GM18861 (cell line): ENCODE data around the gene SKAP1.
"Not testable (repeated sequence)": the region's sequence is repeated elsewhere in the genome, so short reads cannot be mapped to it uniquely, and the experiment has no call there.

ENCODE experiments used
- ATAC-seq: cut with Tn5 transposase; IDR thresholded peaks from one replicate; pipeline ENCODE4 v1.9.1; 2021; ENCODE audit not compliant: unreplicated experiment

Gene SKAP1

GRCh38 chr17:48449335-48449734 lies 19.3 kb upstream of the SKAP1 start:
- ATAC-seq, result not testable (repeated sequence)

GRCh38 chr17:48445248-48445620 lies 15.2 kb upstream of the SKAP1 start:
- no peak for ATAC-seq

- ATAC-seq, result no peak
These were observed 14.7 kb upstream of the SKAP1 start for GRCh38 chr17:48444516-48445247.

GRCh38 chr17:48443712-48444111 lies 13.7 kb upstream of the SKAP1 start:
- no peak for ATAC-seq

GRCh38 chr17:48442819-48443218 lies 12.8 kb upstream of the SKAP1 start:
- ATAC-seq, result no peak

- ATAC-seq, result no peak
These were observed 11.8 kb upstream of the SKAP1 start for GRCh38 chr17:48441862-48442261.

- peak; percentile 75 for ATAC-seq
These were observed 11.3 kb upstream of the SKAP1 start for GRCh38 chr17:48441231-48441711.

- no peak for ATAC-seq
These were observed 10.7 kb upstream of the SKAP1 start for GRCh38 chr17:48440669-48441068.

GRCh38 chr17:48439875-48440505 lies 10.0 kb upstream of the SKAP1 start:
- ATAC-seq, result no peak

GRCh38 chr17:48439110-48439850 lies 9.3 kb upstream of the SKAP1 start:
- no peak for ATAC-seq

GRCh38 chr17:48438516-48439061 lies 8.6 kb upstream of the SKAP1 start:
- no peak for ATAC-seq

- no peak for ATAC-seq
These were observed 3.9 kb upstream of the SKAP1 start for GRCh38 chr17:48433896-48434295.

- ATAC-seq, result no peak
These were observed 3.1 kb upstream of the SKAP1 start for GRCh38 chr17:48432820-48433775.

- no peak for ATAC-seq
These were observed 858 bp downstream of the SKAP1 start for GRCh38 chr17:48429156-48429555.

GRCh38 chr17:48427598-48427997 lies 2.4 kb downstream of the SKAP1 start:
- ATAC-seq, result no peak

- no peak for ATAC-seq
These were observed 3.1 kb downstream of the SKAP1 start for GRCh38 chr17:48426761-48427500.

GRCh38 chr17:48426019-48426665 lies 3.9 kb downstream of the SKAP1 start:
- ATAC-seq, result no peak

- not testable (repeated sequence) for ATAC-seq
These were observed 8.0 kb downstream of the SKAP1 start for GRCh38 chr17:48422060-48422459.

- no peak for ATAC-seq
These were observed 9.2 kb downstream of the SKAP1 start for GRCh38 chr17:48420823-48421222.
